ENCODE data around the gene SPARCL1.

- TF ChIP-seq CTCF (IDR thresholded peaks at IDR 0.05) (no peak), EZH2 (IDR thresholded peaks at IDR 0.05; ENCODE audit: borderline replicate concordance, insufficient read depth, low read depth, low read length, poor library complexity, severe bottlenecking) (no peak)
Observed at GRCh38 chr4:87511500-87511899, 17.7 kb downstream of the SPARCL1 start.

All from B cell (primary cell).